MM.1S (cell line): Measurements from ENCODE around the gene RIMKLA.

Experiments
- CTCF ChIP-seq: fragments of 300-600 bp; sonication (generic); IDR thresholded peaks from 2 replicates; pipeline ENCODE4 v1.5.1; 2016; ENCODE audit warnings: antibody characterized with exemption, low read length, mixed read lengths
- EZH2 ChIP-seq: fragments of 300-600 bp; sonication (generic); optimal IDR thresholded peaks from 2 replicates; pipeline ENCODE3; 2017; ENCODE audit warnings: low read depth, mild to moderate bottlenecking, antibody characterized with exemption, low read length, mixed read lengths
- EZH2phosphoT487 ChIP-seq: fragments of 300-600 bp; sonication (generic); IDR thresholded peaks from 2 replicates; pipeline ENCODE4 v1.6.1; 2018; ENCODE audit warnings: antibody characterized with exemption, low read length

- TF ChIP-seq CTCF (no peak), EZH2 (no peak), EZH2phosphoT487 (no peak)
Measured at GRCh38 chr1:42414551-42415496, 34.2 kb downstream of the RIMKLA start.
